GM18526 (cell line): Measurements from ENCODE around the gene OLA1.

ENCODE experiments used
- POLR2A ChIP-seq: IDR thresholded peaks from 3 replicates; pipeline ENCODE4 v1.6.1; 2011; ENCODE audit not compliant: insufficient read length; ENCODE audit errors: extremely low read depth

OLA1 gene

GRCh38 chr2:174051741-174052583 is 196.4 kb downstream of the OLA1 start:
- no peak for TF ChIP-seq POLR2A

- TF ChIP-seq POLR2A: no peak
Observed at GRCh38 chr2:174051068-174051467, 197.3 kb downstream of the OLA1 start.

DNA sequence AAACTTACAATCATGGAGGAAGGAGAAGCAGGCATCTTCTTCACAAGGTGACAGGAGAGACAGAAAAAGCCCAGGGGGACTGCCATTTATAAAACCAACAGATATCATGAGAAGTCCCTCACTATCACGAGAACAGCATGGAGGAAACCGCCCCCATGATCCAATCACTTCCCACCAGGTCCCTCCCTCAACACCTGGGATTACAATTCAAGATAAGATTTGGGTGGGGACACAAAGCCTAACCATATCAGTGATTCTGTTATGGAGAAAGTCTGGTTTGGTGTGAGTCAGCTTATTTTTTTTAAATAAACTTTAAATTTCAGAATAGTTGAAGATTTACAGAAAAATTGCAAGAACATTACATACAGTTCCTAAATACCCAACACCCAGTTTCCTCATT is 198.4 kb downstream of the OLA1 start:
- no peak for TF ChIP-seq POLR2A

- no peak for TF ChIP-seq POLR2A
Observed at GRCh38 chr2:174048243-174048642, 200.1 kb downstream of the OLA1 start.

GRCh38 chr2:174047746-174048145 is 200.6 kb downstream of the OLA1 start:
- no peak for TF ChIP-seq POLR2A

- no peak for TF ChIP-seq POLR2A
Observed at GRCh38 chr2:174046172-174046571, 202.2 kb downstream of the OLA1 start.

DNA sequence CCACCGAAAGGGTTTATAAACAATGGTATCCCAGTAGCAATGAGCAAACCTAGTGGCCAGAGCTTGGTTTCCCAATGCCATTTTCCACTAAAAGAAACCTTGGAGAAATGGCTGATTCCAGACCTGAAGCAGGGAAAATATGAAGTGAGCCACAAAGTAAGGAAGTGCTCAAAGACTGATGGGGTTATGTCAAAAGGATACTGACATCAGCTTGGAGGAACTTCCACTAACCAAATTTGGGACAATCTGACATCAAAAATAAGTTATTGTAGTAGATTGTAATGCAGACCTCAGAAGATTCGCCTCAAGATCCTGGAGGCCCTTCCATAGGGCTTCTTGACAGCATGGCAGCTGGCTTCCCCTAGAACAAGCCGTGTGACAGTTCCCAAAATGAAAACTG is 203.8 kb downstream of the OLA1 start:
- TF ChIP-seq POLR2A: no peak

GRCh38 chr2:174040417-174040701 is 208.0 kb downstream of the OLA1 start:
- no peak for TF ChIP-seq POLR2A

DNA sequence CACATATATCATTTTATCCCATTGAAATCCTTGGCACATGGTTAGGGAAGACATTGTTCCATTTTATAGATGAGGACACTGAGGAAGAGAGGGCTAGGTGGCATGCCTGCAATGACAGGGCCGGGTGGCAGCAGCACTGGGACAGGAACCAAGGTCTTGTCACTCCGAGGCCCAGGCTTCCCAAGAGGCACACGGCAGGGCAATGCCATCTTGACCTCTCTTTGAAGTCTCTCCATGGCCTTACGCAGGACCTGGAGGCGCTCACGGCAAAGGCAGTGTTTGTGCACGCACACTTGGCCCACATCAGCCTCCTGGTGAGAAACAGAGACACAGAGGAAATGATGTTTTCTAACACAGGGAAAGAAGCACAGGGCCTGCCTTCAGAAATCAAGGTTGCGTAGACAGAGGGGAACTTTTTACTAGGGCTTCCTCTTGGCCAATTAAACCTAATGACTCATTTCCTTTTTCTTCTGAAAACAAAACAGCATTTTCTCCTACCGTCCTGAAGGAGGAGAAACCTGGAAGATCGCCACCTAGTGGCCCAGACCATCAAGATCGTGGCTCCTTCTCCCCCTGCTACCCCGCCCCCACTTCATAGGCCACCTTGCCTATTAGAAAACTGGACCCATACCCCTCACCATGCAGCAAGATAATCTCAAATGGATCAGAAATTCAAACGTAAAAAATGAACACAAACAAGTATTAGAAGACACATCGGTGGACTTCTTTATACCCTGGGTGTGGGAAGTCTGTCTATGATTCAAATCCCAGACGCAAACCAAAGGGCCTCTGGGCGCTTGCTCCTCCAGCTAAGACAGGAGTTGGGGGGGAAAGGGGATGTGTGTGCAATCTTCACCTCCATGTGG is 208.5 kb downstream of the OLA1 start:
- TF ChIP-seq POLR2A: no peak

DNA sequence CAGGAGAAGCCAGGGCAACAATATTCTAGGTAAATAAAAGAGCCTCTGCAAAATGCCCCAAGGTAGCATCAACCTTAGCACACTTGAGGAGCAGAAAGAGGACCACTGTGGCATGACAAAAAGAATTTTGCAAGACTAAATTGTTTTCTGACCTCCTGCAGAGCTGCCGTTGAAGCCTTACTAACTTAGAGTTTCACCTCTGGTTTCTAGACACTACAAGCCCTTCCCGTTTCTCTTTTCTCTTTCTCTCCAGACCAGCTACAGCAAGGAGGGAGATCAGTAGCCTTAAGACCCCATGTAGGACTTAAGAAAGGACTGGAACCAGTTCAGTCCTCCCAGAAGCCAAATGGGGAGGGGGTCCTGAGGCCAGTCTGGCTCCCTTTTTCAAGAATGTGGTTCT is 209.9 kb downstream of the OLA1 start:
- TF ChIP-seq POLR2A: no peak

- TF ChIP-seq POLR2A: no peak
Observed at GRCh38 chr2:174036825-174037224, 211.5 kb downstream of the OLA1 start.

GRCh38 chr2:174035981-174036742 is 212.2 kb downstream of the OLA1 start:
- no peak for TF ChIP-seq POLR2A

DNA sequence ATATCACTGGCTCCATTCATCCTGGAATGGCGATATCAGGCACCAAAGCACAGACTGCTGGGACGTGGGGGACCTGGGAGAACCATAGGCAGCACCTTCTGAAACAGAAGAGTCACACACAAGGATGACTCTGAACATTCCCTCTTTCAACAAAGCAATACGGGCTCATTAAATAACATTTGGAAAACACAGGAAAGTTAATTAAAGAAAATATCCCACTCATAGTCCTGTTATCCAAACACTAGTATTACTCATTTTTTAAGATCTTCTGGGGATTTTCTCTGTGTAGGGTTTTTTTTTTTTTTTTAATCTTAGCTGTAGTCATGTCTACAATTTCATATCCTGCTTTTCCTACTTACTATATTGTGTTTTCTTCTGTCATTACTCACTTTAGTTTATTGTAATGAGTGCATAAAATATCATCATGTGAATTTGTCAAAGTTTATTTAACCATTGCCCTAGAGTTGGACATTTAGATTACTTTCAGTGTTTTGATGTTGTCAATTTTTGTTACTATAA is 213.2 kb downstream of the OLA1 start:
- TF ChIP-seq POLR2A: no peak

DNA sequence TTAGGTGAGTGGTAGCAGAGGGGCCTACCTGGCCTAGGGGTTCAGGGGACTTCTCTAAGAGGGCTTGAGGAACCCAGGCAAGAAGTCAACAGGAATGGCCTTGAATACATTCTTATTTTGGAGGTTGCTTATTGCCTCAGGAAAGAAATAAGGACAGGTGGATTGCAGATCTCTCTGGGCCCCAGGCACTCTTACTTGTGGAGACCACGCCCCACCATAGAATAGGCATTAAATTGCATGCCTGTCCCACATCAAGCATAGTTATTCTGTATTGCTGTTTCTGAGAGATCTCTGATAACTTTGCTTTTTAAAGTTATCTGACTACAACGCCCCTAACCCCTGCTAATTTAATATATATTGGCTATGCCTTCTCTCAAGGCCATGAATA is 215.2 kb downstream of the OLA1 start:
- TF ChIP-seq POLR2A: no peak

DNA sequence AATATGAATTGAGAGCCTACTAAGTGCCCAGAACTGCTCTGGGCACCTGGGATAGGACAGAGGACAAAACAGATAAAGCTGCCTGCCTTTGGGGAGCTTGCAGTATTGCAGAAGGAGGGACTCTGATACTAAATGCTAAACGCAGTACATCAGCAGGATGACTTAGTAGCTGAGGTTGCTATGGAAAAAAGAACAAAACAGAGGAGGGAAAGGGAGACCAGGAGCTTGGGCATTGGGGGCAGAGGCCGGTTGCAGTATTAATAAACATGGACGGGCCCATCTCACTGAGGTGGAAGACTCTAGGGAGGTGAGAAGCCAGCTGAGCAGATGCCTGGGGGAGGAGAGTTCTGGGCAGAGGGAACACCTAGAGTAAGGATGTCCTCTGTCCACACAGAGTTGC is 217.1 kb downstream of the OLA1 start:
- TF ChIP-seq POLR2A: no peak
